22Rv1 (cell line): ENCODE measurements around the gene SPIN2A.

Experiments
- ZFX ChIP-seq: fragments of 450-650 bp; IDR thresholded peaks from 2 replicates; pipeline ENCODE4 v1.6.1; 2017; ENCODE audit warnings: antibody characterized with exemption, borderline replicate concordance
- TF ChIP-seq, protein P1 (sequence below): fragments of 450-650 bp; IDR thresholded peaks from 2 replicates; pipeline ENCODE4 v1.5.1; 2017; ENCODE audit warnings: mild to moderate bottlenecking

DNA sequence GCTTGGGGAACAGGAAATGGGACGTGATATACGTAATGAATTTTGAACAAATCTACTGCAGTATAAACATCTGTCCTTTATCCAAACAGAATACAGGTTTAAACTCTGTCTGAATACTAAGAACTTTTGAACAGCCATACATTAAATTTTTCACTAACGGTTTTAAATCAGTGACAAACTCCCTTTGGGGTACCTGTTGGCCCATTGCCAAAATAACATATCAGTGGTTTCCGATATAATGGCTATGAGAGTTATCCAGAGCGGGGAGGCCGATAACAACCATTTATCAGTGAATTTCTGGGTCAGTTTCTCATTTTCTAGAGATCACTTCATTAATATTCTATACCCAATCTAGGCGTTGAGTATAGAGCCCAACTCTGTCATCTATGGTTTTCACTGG lies 5.2 kb downstream of the SPIN2A start:
- TF ChIP-seq, protein P1, sequence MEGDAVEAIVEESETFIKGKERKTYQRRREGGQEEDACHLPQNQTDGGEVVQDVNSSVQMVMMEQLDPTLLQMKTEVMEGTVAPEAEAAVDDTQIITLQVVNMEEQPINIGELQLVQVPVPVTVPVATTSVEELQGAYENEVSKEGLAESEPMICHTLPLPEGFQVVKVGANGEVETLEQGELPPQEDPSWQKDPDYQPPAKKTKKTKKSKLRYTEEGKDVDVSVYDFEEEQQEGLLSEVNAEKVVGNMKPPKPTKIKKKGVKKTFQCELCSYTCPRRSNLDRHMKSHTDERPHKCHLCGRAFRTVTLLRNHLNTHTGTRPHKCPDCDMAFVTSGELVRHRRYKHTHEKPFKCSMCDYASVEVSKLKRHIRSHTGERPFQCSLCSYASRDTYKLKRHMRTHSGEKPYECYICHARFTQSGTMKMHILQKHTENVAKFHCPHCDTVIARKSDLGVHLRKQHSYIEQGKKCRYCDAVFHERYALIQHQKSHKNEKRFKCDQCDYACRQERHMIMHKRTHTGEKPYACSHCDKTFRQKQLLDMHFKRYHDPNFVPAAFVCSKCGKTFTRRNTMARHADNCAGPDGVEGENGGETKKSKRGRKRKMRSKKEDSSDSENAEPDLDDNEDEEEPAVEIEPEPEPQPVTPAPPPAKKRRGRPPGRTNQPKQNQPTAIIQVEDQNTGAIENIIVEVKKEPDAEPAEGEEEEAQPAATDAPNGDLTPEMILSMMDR = no peak
- TF ChIP-seq ZFX = no peak
